GM12873 (cell line): ENCODE data around the gene RNF215.
A peak's percentile ranks its signal among the peaks of the same experiment; 100 is the strongest.

Experiments
- CTCF ChIP-seq: IDR thresholded peaks from 2 replicates; pipeline ENCODE4 v1.5.1; 2012; ENCODE audit warnings: low read depth, mild to moderate bottlenecking, moderate library complexity, low read length, control low read depth; ENCODE audit not compliant: insufficient read depth; ENCODE audit errors: missing control alignments

RNF215 gene

GRCh38 chr22:30432096-30432495 lies 44.9 kb upstream of the RNF215 start:
- TF ChIP-seq CTCF: no peak

- TF ChIP-seq CTCF: no peak
Observed at GRCh38 chr22:30430933-30431332, 43.7 kb upstream of the RNF215 start.

- TF ChIP-seq CTCF: no peak
Observed at GRCh38 chr22:30429887-30430286, 42.7 kb upstream of the RNF215 start.

GRCh38 chr22:30427871-30428270 lies 40.7 kb upstream of the RNF215 start:
- TF ChIP-seq CTCF: no peak

GRCh38 chr22:30426388-30427353 lies 39.5 kb upstream of the RNF215 start:
- peak; percentile 91 for TF ChIP-seq CTCF

GRCh38 chr22:30425616-30426387 lies 38.6 kb upstream of the RNF215 start, which contains the start of gene MTFP1:
TSS of gene MTFP1 (plus strand) at chr22:30425768. CDS start at chr22:30425880, 112 bp downstream.
- TF ChIP-seq CTCF: no peak

GRCh38 chr22:30425327-30425615 lies 38.1 kb upstream of the RNF215 start:
- TF ChIP-seq CTCF: no peak
